HG03520 (cell line): ENCODE results near the gene SLC30A5.
A peak's percentile ranks its signal among the peaks of the same experiment; 100 is the strongest.
"Not testable (repeated sequence)": the region's sequence is repeated elsewhere in the genome, so short reads cannot be mapped to it uniquely, and the experiment has no call there.

Source experiments
- ATAC-seq: cut with Tn5 transposase; IDR thresholded peaks from one replicate; pipeline ENCODE4 v1.9.1; 2021; ENCODE audit warnings: mild to moderate bottlenecking, moderate library complexity; ENCODE audit not compliant: unreplicated experiment

SLC30A5 gene

GRCh38 chr5:69103521-69103920 lies 9.7 kb downstream of the SLC30A5 start:
- no peak for ATAC-seq

DNA sequence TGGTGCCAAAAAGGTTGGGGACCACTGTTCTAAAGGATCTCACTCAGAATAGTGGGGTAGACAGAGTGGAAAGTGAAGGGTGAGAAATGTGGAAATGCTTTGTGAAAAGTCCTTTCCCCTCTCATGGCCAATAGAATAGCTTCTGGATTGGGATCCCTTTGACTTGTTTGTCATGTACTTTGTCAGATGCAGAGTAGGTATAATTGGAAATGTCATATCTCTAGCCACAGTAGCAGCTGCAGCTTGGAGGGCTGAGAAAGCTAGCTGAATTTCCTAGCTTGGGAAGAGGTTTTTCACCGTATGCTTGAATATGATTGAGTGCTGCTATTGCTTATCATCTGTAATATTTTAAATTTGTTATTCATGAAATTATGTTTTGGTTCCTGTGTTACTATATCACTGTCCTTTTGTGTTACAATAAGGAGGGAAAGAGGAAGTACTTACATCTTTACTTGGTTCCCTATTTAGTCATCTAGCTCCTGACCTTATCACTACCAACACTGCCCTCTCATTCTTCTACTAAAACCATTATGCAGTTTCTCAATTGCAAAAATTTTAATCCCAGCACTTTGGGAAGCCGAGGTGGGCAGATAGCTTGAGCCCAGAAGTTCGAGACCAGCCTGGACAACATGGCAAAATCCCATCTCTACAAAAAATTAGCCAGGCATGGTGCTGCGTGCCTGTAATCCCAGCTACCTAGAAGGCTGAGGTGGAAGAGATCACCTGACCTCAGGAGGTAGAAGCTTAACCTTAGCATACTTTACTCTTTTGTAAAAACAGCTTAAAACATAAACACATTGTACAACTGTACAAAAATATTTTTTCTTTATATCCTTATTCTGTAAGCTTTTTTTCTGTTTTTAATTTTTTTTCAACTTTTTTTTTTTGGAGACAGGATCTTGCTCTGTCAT lies 12.4 kb downstream of the SLC30A5 start:
- peak; percentile 79 for ATAC-seq

GRCh38 chr5:69108367-69108766 lies 14.6 kb downstream of the SLC30A5 start:
- not testable (repeated sequence) for ATAC-seq

DNA sequence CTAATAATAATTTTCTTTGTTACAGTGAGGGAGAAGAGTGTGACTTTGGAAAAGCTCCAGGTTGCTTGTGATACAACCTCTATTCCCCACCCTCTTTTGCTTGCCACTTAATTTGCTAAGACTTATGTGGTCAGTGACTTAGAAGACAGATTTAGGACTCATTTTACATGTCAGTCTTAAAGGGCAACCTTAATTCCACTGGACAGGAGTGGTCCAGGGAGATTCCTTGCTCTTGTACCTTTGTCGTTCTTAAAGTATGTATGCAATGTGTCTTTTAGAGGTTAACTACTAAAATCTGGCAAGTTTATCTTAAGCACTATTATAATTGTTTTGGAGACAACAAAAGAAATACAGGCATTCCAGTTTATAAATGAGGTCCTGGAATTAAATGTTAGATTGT lies 20.0 kb downstream of the SLC30A5 start:
- ATAC-seq: no peak

- ATAC-seq: no peak
Measured at GRCh38 chr5:69115526-69115925, 21.7 kb downstream of the SLC30A5 start.

GRCh38 chr5:69129413-69129812 lies 35.6 kb downstream of the SLC30A5 start:
- no peak for ATAC-seq

GRCh38 chr5:69130241-69130640 lies 36.4 kb downstream of the SLC30A5 start:
- ATAC-seq: no peak

GRCh38 chr5:69131304-69131703 lies 37.5 kb downstream of the SLC30A5 start:
- no peak for ATAC-seq

GRCh38 chr5:69134126-69134525 lies 40.3 kb downstream of the SLC30A5 start:
- ATAC-seq: no peak

- ATAC-seq: peak; percentile 84
Measured at GRCh38 chr5:69136293-69136692, 42.5 kb downstream of the SLC30A5 start.

DNA sequence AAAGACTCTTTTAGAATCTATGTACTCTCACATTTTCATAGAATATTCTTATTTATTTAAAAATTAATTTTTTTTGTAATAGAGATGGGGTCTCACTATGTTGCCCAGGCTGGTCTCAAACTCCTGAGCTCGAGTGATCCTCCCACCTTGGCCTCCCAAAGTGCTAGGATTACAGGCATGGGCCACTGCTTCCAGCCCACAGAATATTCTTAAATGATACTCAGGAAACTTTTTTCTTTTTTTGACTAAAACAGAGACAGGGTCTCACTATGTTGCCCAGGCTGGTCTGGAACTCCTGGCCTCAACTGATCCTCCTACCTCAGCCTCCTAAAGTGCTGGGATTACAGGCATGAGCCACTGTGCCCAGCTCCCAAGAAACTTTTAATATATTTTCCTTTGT lies 43.4 kb downstream of the SLC30A5 start:
- ATAC-seq: not testable (repeated sequence)

DNA sequence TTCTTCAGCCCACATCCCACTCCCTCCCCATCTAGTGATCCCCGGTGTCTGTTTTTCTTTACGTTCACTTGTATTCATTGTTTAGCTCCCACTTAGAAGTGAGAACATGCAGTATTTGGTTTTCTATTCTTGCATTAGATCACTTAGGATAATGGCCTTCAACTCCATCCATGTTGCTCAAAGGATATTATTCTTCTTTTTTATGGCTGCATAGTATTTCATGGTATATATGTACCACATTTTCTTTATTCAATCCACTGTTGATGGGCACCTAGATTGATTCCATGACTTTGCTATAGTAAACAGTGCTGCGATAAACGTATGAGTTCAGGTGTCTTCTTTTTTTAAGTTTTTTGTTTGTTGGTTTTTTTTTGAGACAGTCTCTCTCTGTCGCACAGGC lies 44.0 kb downstream of the SLC30A5 start:
- no peak for ATAC-seq

- no peak for ATAC-seq
Measured at GRCh38 chr5:69138766-69139165, 45.0 kb downstream of the SLC30A5 start.

DNA sequence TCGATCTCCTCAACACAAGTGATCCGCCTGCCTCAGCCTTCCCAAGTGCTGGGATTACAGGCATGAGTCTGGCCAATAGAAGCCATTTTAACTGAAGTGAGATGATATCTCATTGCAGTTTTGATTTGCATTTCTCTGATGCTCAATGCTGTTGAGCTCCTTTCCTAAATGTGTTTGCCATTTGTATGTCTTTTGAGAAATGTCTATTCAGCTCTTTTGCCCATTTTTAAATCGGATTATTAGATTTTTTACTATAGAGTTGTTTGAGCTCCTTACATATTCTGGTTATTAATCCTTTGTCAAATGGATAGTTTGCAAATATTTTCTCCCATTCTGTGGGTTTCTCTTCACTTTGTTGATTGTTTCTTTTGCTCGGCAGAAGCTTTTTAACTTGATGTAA lies 46.4 kb downstream of the SLC30A5 start:
- ATAC-seq: not testable (repeated sequence)

GRCh38 chr5:69140827-69141226 lies 47.0 kb downstream of the SLC30A5 start:
- no peak for ATAC-seq

DNA sequence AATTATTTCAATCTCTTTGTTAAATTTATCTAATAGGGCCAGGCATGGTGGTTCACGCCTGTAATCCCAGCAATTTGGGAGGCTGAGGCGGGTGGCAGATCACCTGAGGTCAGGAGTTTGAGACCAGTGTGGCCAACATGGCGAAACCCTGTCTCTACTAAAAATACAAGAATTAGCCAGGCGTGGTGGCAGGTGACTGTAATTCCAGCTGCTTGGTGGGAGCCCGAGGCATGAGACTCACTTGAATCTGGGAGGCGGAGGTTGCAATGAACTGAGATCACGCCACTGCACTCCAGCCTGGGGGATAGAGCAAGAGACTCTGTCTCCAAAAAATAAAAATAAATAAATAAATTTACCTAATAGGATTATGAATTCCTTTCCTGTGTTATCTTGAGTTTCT lies 54.8 kb downstream of the SLC30A5 start:
- not testable (repeated sequence) for ATAC-seq

DNA sequence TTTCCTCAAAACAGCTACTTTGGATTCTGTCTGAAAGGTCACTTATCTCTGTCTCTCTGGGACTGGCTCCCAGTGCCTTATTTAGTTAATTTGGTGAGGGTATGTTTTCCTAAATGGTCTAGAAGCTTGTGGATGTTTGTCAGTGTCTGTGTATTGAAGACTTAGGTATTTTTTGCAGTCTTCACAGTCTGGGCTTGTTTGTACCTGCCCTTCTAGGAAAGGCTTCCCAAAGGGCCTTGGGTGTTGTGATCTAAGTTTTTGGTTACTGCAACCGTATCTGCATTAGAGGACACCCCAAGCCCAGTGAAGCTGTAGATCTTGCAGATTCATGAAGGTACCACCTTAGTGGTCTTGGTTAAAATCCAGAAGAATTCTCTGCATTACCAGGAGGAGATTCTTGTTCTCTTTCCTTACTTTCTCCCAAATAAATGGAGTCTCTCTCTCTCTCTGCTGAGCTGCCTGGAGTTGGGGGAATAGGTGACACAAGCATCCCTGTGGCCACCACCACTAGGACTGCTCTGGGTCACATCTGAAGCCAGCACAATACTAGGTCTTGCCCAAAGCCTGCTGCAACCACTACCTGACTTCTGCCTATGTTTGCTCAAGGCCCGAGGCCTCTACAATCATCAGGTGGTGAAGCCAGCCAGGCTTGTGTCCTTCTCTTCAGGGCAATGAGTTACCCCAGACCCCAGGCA lies 55.3 kb downstream of the SLC30A5 start:
- no peak for ATAC-seq

DNA sequence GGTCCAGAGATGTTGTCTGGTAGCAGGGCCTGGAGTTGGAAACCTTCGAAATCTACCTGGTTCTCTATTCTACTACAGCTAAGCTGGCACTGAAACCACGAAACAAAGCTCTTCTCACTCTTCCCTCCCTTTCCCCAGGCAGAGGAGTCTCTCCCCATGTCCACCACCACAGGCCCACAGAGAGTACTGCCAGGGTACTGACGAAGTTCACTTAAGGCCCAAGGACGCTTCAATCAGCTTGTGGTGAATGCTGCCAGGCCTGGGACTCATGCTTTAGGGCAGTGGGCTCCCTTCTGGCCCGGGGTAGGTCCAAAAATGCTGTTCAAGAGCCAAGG lies 55.8 kb downstream of the SLC30A5 start:
- ATAC-seq: no peak

DNA sequence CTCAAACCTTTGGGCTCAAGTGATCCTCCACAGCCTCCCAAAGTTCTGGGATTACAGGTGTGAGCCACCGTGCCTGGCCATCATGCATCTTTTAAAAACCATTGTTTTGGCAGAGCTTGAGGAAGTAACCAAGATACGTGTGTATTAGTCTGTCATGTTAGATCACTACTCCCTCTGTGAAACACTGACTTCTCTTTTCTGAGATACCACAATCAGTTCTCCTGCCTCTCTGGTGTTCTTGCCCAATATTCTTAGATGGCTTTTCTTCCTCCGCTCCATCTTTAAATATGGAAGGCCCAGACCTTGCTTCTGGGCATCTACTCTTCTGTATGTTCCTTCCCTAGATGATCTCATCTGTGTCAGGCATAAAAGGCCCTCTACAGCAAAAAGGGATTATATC lies 58.9 kb downstream of the SLC30A5 start:
- ATAC-seq: no peak

- ATAC-seq: no peak
Measured at GRCh38 chr5:69156456-69156855, 62.6 kb downstream of the SLC30A5 start.

GRCh38 chr5:69158039-69158438 lies 64.2 kb downstream of the SLC30A5 start:
- ATAC-seq: no peak

GRCh38 chr5:69160651-69161050 lies 66.8 kb downstream of the SLC30A5 start:
- ATAC-seq: no peak
